IMR-90 (cell line): ENCODE measurements around the gene ZNF548. TPM values are rescaled to one million over a fixed set of nuclear protein-coding genes. Genes with fewer than 3 reads are reported as not detected.

Experiments
- ATAC-seq: fragments of 200-7000 bp; cut with Tn5 transposase; 2 replicates; pipeline ENCODE4 v1.9.1; 2020; ENCODE audit warnings: low read depth, mild to moderate bottlenecking, moderate library complexity
- BruUV-seq: library from RNA; stranded (reverse); fragments of 400-500 nt; replicated peaks from 2 replicates; lab custom pipeline; 2021; lab: Mats Ljungman, UMichigan
- CTCF ChIA-PET: fragments of 300-600 bp; formaldehyde crosslinking; extraction: SDS; loops from one replicate; lab custom pipeline; 2021; ENCODE audit warnings: antibody characterized with exemption; lab: Yijun Ruan, JAX
- POLR2A ChIA-PET: fragments of 300-600 bp; sonication (Branson Sonifier 250); formaldehyde crosslinking; loops from one replicate; lab custom pipeline; 2022; ENCODE audit warnings: antibody characterized with exemption; ENCODE audit not compliant: unreplicated experiment; lab: Charles Lee
- DNase-seq: peaks from one replicate; pipeline ENCODE4 v3.0.0; 2013
- H2AFZ ChIP-seq: replicated peaks from 2 replicates; pipeline ENCODE3; 2013; ENCODE audit warnings: low read length, mild to moderate bottlenecking; ENCODE audit not compliant: poor library complexity
- H2AK5ac ChIP-seq: 2 replicates; pipeline ENCODE4 v1.6.1; 2013; ENCODE audit warnings: low read depth, low read length, inconsistent platforms
- H2AK9ac ChIP-seq: replicated peaks from 2 replicates; pipeline ENCODE3; 2013; ENCODE audit warnings: mild to moderate bottlenecking, low read depth, low read length, moderate library complexity; ENCODE audit not compliant: poor library complexity
- H2BK120ac ChIP-seq: 2 replicates; pipeline ENCODE4 v1.6.1; 2013; ENCODE audit warnings: low read depth, low read length, inconsistent platforms
- H2BK15ac ChIP-seq: 3 replicates; pipeline ENCODE4 v1.6.1; 2013; ENCODE audit warnings: low read depth, low read length, inconsistent platforms
- H2BK20ac ChIP-seq: 2 replicates; pipeline ENCODE4 v1.6.1; 2013; ENCODE audit warnings: low read depth, mild to moderate bottlenecking, inconsistent platforms, low read length, moderate library complexity
- H2BK5ac ChIP-seq: 2 replicates; pipeline ENCODE4 v1.6.1; 2013; ENCODE audit warnings: mild to moderate bottlenecking, low read depth, low read length, inconsistent platforms; ENCODE audit not compliant: poor library complexity, severe bottlenecking
- H3K14ac ChIP-seq: replicated peaks from 2 replicates; pipeline ENCODE4 v1.6.1; 2013; ENCODE audit warnings: low read depth, low read length, inconsistent platforms
- H3K18ac ChIP-seq: 2 replicates; pipeline ENCODE4 v1.6.1; 2013; ENCODE audit warnings: low read depth, low read length, control low read depth
- H3K23ac ChIP-seq: 2 replicates; pipeline ENCODE4 v1.6.1; 2013; ENCODE audit warnings: low read depth, low read length, inconsistent platforms
- H3K27ac ChIP-seq: 2 replicates; pipeline ENCODE4 v1.5.1; 2013; ENCODE audit warnings: mild to moderate bottlenecking, control low read depth, low read length; ENCODE audit not compliant: insufficient read depth
- H3K27me3 ChIP-seq: 2 replicates; pipeline ENCODE4 v1.6.1; 2013; ENCODE audit warnings: low read length; ENCODE audit not compliant: control insufficient read depth, insufficient read depth
- H3K36me3 ChIP-seq: 2 replicates; pipeline ENCODE4 v1.6.1; 2013; ENCODE audit warnings: low read length, mixed read lengths; ENCODE audit not compliant: control insufficient read depth, insufficient read depth
- H3K4ac ChIP-seq: 2 replicates; pipeline ENCODE4 v1.6.1; 2013; ENCODE audit warnings: low read depth, low read length, inconsistent platforms
- H3K4me1 ChIP-seq: 2 replicates; pipeline ENCODE4 v1.6.1; 2013; ENCODE audit warnings: low read length, mixed read lengths; ENCODE audit not compliant: control insufficient read depth, insufficient read depth
- H3K4me2 ChIP-seq: 2 replicates; pipeline ENCODE4 v1.6.1; 2013; ENCODE audit warnings: low read depth, mild to moderate bottlenecking, control low read depth, low read length, moderate library complexity
- H3K4me3 ChIP-seq: 2 replicates; pipeline ENCODE4 v1.5.1; 2013; ENCODE audit warnings: low read depth, mild to moderate bottlenecking, control low read depth, low read length, moderate library complexity; ENCODE audit not compliant: insufficient read depth
- H3K56ac ChIP-seq: 2 replicates; pipeline ENCODE4 v1.6.1; 2013; ENCODE audit warnings: low read length, inconsistent platforms; ENCODE audit not compliant: insufficient read depth; ENCODE audit errors: extremely low read depth
- H3K79me1 ChIP-seq, 2 experiments: 2 replicates each; pipeline ENCODE4 v1.6.1; 2013; ENCODE audit warnings: low read length in 2 of 2, inconsistent platforms in 1 of 2, low read depth in 1 of 2
- H3K9ac ChIP-seq: 2 replicates; pipeline ENCODE4 v1.6.1; 2013; ENCODE audit warnings: low read depth, low read length, control low read depth
- H3K9me1 ChIP-seq: 2 replicates; pipeline ENCODE4 v1.6.1; 2013; ENCODE audit warnings: low read length, inconsistent platforms; ENCODE audit not compliant: insufficient read depth
- H3K9me3 ChIP-seq: 2 replicates; pipeline ENCODE4 v1.6.1; 2013; ENCODE audit warnings: low read length; ENCODE audit not compliant: control insufficient read depth, insufficient read depth
- H4K20me1 ChIP-seq: 2 replicates; pipeline ENCODE4 v1.6.1; 2013; ENCODE audit warnings: low read length, inconsistent platforms; ENCODE audit not compliant: insufficient read depth
- H4K5ac ChIP-seq: 2 replicates; pipeline ENCODE4 v1.6.1; 2013; ENCODE audit warnings: mild to moderate bottlenecking, low read depth, low read length, control low read depth
- H4K8ac ChIP-seq, 2 experiments: 2 replicates each; pipeline ENCODE4 v1.6.1; 2013; ENCODE audit warnings: low read depth in 2 of 2, low read length in 2 of 2, control low read depth in 1 of 2, inconsistent platforms in 1 of 2
- H4K91ac ChIP-seq: 2 replicates; pipeline ENCODE4 v1.6.1; 2013; ENCODE audit warnings: low read depth, low read length, inconsistent platforms; ENCODE audit not compliant: insufficient read depth
- CEBPB ChIP-seq: IDR thresholded peaks from 2 replicates; pipeline ENCODE4 v1.6.1; 2012; ENCODE audit warnings: low read depth, low read length, improper control_type of control experiment
- WGBS, 2 experiments: methylation state at CpG; one replicate each; pipeline versions ENCODE4 v1.1.5 to v1.1.7; 2013; ENCODE audit warnings: missing lambda C conversion rate in 2 of 2; ENCODE audit not compliant: insufficient read length in 1 of 2; ENCODE audit errors: extremely low coverage in 2 of 2; 5-methylcytosine and 5-hydroxymethylcytosine counted together
- dilution Hi-C: fragments of 300-500 bp; cut with HindIII; formaldehyde crosslinking; loops from one replicate; pipeline ENCODE4 v1.14.3; 2018; ENCODE audit warnings: low sequenced_read_pairs; ENCODE audit not compliant: unreplicated experiment
- in situ Hi-C: fragments of 300-500 bp; cut with MboI; formaldehyde crosslinking; loops from 3 replicates; pipeline ENCODE4 v1.14.3; 2019; ENCODE audit warnings: low sequenced_read_pairs, inconsistent platforms, mixed read lengths
- intact Hi-C: fragments of 100-400 bp; cut with micrococcal nuclease; formaldehyde crosslinking; loops from 2 replicates; pipeline ENCODE4 v1.10.0; 2022
- polyA plus RNA-seq, 3 experiments: library from polyadenylated mRNA; depleted of rRNA; stranded (reverse); fragments of >200 nt; gene quantifications; 2 replicates each; pipeline ENCODE4 v1.2.3, GENCODE V29; 2012; ENCODE audit warnings: low replicate concordance in 1 of 3
- total RNA-seq: library from RNA; depleted of rRNA; stranded (reverse); fragments of >200 nt; gene quantifications from 2 replicates; pipeline ENCODE4 v1.2.3, GENCODE V29; 2012
- TF ChIP-seq, protein P1 (sequence below): conservative IDR thresholded peaks from 2 replicates; pipeline ENCODE4 v1.5.1; 2012; ENCODE audit warnings: mild to moderate bottlenecking, low read depth, low read length, improper control_type of control experiment

The ZNF548 gene
- total and polyA plus RNA-seq, 2 of the 4 experiments (the other 2 are of a cell fraction), result 7.5 to 24.2 TPM

DNA sequence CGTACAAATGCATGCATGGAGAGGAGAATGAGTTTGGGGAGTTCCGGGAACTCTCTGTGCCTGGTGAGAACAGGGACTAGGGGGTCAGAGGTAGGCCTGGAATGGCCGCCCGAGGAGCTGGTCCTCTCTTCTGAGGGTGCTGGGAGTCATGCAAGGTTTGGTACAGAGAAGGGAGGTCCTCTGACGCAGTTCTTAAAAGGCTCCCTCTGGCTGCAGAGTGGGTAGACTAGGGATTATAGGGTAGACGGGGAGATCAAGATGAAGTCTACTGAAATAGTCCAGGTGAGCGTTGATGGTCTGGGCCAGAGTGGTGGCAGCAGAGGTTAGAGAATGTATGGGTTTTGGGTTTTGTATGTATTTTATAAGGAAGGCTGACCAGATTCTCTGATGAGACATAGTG lies 37.8 kb upstream of the ZNF548 start:
- in situ Hi-C loops, result no loop called here
- BruUV-seq, result no TSS peak
- peak overlapping the region; percentile 62 for H2AK5ac ChIP-seq
- no peaks in the 10 kb centered on the region for H3K27me3 ChIP-seq
- TF ChIP-seq CEBPB, result no peak
- TF ChIP-seq, protein P1, sequence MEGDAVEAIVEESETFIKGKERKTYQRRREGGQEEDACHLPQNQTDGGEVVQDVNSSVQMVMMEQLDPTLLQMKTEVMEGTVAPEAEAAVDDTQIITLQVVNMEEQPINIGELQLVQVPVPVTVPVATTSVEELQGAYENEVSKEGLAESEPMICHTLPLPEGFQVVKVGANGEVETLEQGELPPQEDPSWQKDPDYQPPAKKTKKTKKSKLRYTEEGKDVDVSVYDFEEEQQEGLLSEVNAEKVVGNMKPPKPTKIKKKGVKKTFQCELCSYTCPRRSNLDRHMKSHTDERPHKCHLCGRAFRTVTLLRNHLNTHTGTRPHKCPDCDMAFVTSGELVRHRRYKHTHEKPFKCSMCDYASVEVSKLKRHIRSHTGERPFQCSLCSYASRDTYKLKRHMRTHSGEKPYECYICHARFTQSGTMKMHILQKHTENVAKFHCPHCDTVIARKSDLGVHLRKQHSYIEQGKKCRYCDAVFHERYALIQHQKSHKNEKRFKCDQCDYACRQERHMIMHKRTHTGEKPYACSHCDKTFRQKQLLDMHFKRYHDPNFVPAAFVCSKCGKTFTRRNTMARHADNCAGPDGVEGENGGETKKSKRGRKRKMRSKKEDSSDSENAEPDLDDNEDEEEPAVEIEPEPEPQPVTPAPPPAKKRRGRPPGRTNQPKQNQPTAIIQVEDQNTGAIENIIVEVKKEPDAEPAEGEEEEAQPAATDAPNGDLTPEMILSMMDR, result 0 out of 2 replicates have a peak, but pooled peaks have one; percentile 10
- intact Hi-C loops, result no loop called here
- H3K27ac ChIP-seq, result peak overlapping the region; percentile 75
- no peak overlapping the region for H2BK5ac ChIP-seq
- peaks cover 16 to 54% of the 10 kb centered on the region in 2 experiments; a peak in 3 of 4 replicates for H3K79me1 ChIP-seq
- no peak overlapping the region for H2BK120ac ChIP-seq
- no peak overlapping the region for H4K91ac ChIP-seq
- no peak overlapping the region for H2BK20ac ChIP-seq
- H3K9me1 ChIP-seq, result peaks cover 15% of the 10 kb centered on the region
- peak overlapping the region; percentile 95 for H2AFZ ChIP-seq
- peaks cover 4% of the 10 kb centered on the region; the same call in 1 of the 2 replicates for H3K4me1 ChIP-seq
- H4K20me1 ChIP-seq, result 0 out of 2 replicates have a peak, but pooled peaks cover 10% of the 10 kb centered on the region
- H3K14ac ChIP-seq, result no peak overlapping the region; the same call in 1 of the 2 replicates
- POLR2A ChIA-PET, result no interaction called here
- H4K8ac ChIP-seq, result peak overlapping the region; percentile 48 to 88; a peak in 2 of 4 replicates
- H3K56ac ChIP-seq, result no peak overlapping the region
- peak overlapping the region; percentile 96 for H3K9ac ChIP-seq
- H3K4me3 ChIP-seq, result peak overlapping the region; percentile 85
- dilution Hi-C loops, result no loop called here
- peak overlapping the region; percentile 87 for H3K4me2 ChIP-seq
- peak overlapping the region; percentile 88; the same call in 1 of the 2 replicates for H3K23ac ChIP-seq
- peak; percentile 4 for DNase-seq
- peaks cover 32% of the 10 kb centered on the region for H3K36me3 ChIP-seq
- no peak overlapping the region for H2BK15ac ChIP-seq
- ATAC-seq, result no peak; the same call in 1 of the 2 replicates
- WGBS, 2 experiments, result 33% methylated on average over 1 of the region's 7 CpGs; no CpG with 5 or more reads in 1 of the 2 experiments
- no peak overlapping the region for H3K18ac ChIP-seq
- no peaks in the 10 kb centered on the region for H3K9me3 ChIP-seq
- H4K5ac ChIP-seq, result peak overlapping the region; percentile 60; the same call in 1 of the 2 replicates
- peak overlapping the region; percentile 47 for H2AK9ac ChIP-seq
- CTCF ChIA-PET, result no interaction called here
- H3K4ac ChIP-seq, result peak overlapping the region; percentile 62; the same call in 1 of the 2 replicates
